Liver (tissue), 9 donors: ENCODE measurements around the gene SLC7A4. TPM values are rescaled to one million over a fixed set of nuclear protein-coding genes. Genes with fewer than 3 reads are reported as not detected.

ENCODE experiments used
- DNase-seq: peaks from one replicate; pipeline ENCODE4 v3.0.0-alpha.2; 2017; ENCODE audit warnings: low spot score
- H3K27ac ChIP-seq, 2 donors: one replicate each; pipeline ENCODE4 v1.7.0; 2013; ENCODE audit warnings: inconsistent platforms in 2 of 2, low read length in 2 of 2, control low read depth in 1 of 2, low read depth in 1 of 2, mild to moderate bottlenecking in 1 of 2
- H3K27me3 ChIP-seq, 4 donors: one replicate each; pipeline versions ENCODE4 v1.6.1 to v1.7.0; 2013; ENCODE audit warnings: low read length in 3 of 4, inconsistent platforms in 1 of 4, mild to moderate bottlenecking in 1 of 4, moderate library complexity in 1 of 4; ENCODE audit not compliant: control insufficient read depth in 4 of 4, insufficient read depth in 4 of 4
- H3K36me3 ChIP-seq, 4 donors: one replicate each; pipeline versions ENCODE4 v1.6.1 to v1.7.0; 2013; ENCODE audit warnings: low read length in 3 of 4, mild to moderate bottlenecking in 3 of 4, low read depth in 1 of 4, moderate library complexity in 1 of 4; ENCODE audit not compliant: control insufficient read depth in 4 of 4, insufficient read depth in 3 of 4
- H3K4me1 ChIP-seq, 4 donors: one replicate each; pipeline versions ENCODE4 v1.6.1 to v1.7.0; 2013; ENCODE audit warnings: low read length in 3 of 4, mild to moderate bottlenecking in 3 of 4, moderate library complexity in 1 of 4; ENCODE audit not compliant: control insufficient read depth in 4 of 4, insufficient read depth in 4 of 4
- H3K4me3 ChIP-seq, 3 donors: one replicate each; pipeline versions ENCODE4 v1.6.1 to v1.7.0; 2013; ENCODE audit warnings: low read length in 3 of 3, control low read depth in 1 of 3, low read depth in 1 of 3, mild to moderate bottlenecking in 1 of 3
- H3K9ac ChIP-seq, 2 donors: one replicate each; pipeline ENCODE4 v1.7.0; 2013; ENCODE audit warnings: low read length in 2 of 2, mild to moderate bottlenecking in 2 of 2, moderate library complexity in 2 of 2, control low read depth in 1 of 2, low read depth in 1 of 2
- H3K9me3 ChIP-seq, 4 donors: one replicate each; pipeline versions ENCODE4 v1.6.1 to v1.7.0; 2013; ENCODE audit warnings: low read length in 3 of 4; ENCODE audit not compliant: control insufficient read depth in 4 of 4
- ATF3 ChIP-seq: IDR thresholded peaks from 2 replicates; pipeline ENCODE4 v1.6.1; 2016; ENCODE audit warnings: antibody characterized with exemption
- CTCF ChIP-seq: fragments of 150-350 bp; IDR thresholded peaks from 2 replicates; pipeline ENCODE4 v1.5.1; 2017; ENCODE audit warnings: improper control_type of control experiment, low read depth, low read length; ENCODE audit not compliant: missing input control
- EGR1 ChIP-seq, 2 donors: IDR thresholded peaks; 2 replicates each; pipeline ENCODE4 v1.6.1; 2016 to 2018; ENCODE audit warnings: antibody characterized with exemption in 2 of 2, low read depth in 2 of 2
- FOXA1 ChIP-seq: IDR thresholded peaks from 2 replicates; pipeline ENCODE4 v1.6.1; 2016; ENCODE audit warnings: antibody characterized with exemption
- FOXA2 ChIP-seq: IDR thresholded peaks from 2 replicates; pipeline ENCODE4 v1.6.1; 2016; ENCODE audit warnings: antibody characterized with exemption
- GABPA ChIP-seq, 2 donors: IDR thresholded peaks in 1 of 2; conservative IDR thresholded peaks in 1 of 2; 2 replicates each; pipeline ENCODE4 v1.6.1; 2016; ENCODE audit warnings: antibody characterized with exemption in 2 of 2, mild to moderate bottlenecking in 1 of 2, moderate library complexity in 1 of 2
- HNF4A ChIP-seq, 2 donors: conservative IDR thresholded peaks; 2 replicates each; pipeline ENCODE4 v1.6.1; 2016; ENCODE audit warnings: antibody characterized with exemption in 2 of 2, mild to moderate bottlenecking in 2 of 2
- HNF4G ChIP-seq: IDR thresholded peaks from 2 replicates; pipeline ENCODE4 v1.6.1; 2016; ENCODE audit warnings: antibody characterized with exemption
- JUND ChIP-seq, 2 donors: IDR thresholded peaks; 2 replicates each; pipeline ENCODE4 v1.6.1; 2016; ENCODE audit warnings: antibody characterized with exemption in 2 of 2
- MAX ChIP-seq: IDR thresholded peaks from 2 replicates; pipeline ENCODE4 v1.6.1; 2016; ENCODE audit warnings: antibody characterized with exemption
- NR2F2 ChIP-seq: IDR thresholded peaks from 2 replicates; pipeline ENCODE4 v1.6.1; 2016; ENCODE audit warnings: antibody characterized with exemption
- RAD21 ChIP-seq, 2 donors: IDR thresholded peaks; 2 replicates each; pipeline ENCODE4 v1.6.1; 2016; ENCODE audit warnings: antibody characterized with exemption in 2 of 2, mild to moderate bottlenecking in 2 of 2
- RXRA ChIP-seq, 2 donors: IDR thresholded peaks; 2 replicates each; pipeline ENCODE4 v1.6.1; 2017 to 2018; ENCODE audit warnings: antibody characterized with exemption in 2 of 2, mild to moderate bottlenecking in 1 of 2
- SP1 ChIP-seq: IDR thresholded peaks from 2 replicates; pipeline ENCODE4 v1.6.1; 2018; ENCODE audit warnings: antibody characterized with exemption, mild to moderate bottlenecking
- TAF1 ChIP-seq: conservative IDR thresholded peaks from 2 replicates; pipeline ENCODE4 v1.6.1; 2016; ENCODE audit warnings: antibody characterized with exemption, mild to moderate bottlenecking
- YY1 ChIP-seq: IDR thresholded peaks from 2 replicates; pipeline ENCODE4 v1.6.1; 2016; ENCODE audit warnings: antibody characterized with exemption, mild to moderate bottlenecking
- ZBTB33 ChIP-seq: IDR thresholded peaks from 2 replicates; pipeline ENCODE4 v1.6.1; 2016; ENCODE audit warnings: antibody characterized with exemption
- WGBS: extraction: QIAGEN DNeasy Blood & Tissue Kit; methylation state at CpG from one replicate; pipeline ENCODE4 v1.1.7; 2013; 5-methylcytosine and 5-hydroxymethylcytosine counted together
- polyA plus RNA-seq, 2 donors: library from polyadenylated mRNA; stranded (reverse) in 1 of 2; unstranded in 1 of 2; fragments of 200-250 nt in 1 of 2; fragments of >200 nt in 1 of 2; fragmentation: Nextera tagmentation in 1 of 2; extraction: Ambion mirVana in 1 of 2; gene quantifications; one replicate each; pipeline versions ENCODE4 v1.2.1 to v1.2.3, GENCODE V29; 2013 to 2015
- total RNA-seq, 2 donors: library from RNA; depleted of rRNA; stranded (reverse); fragments of >200 nt; gene quantifications; one replicate each; pipeline ENCODE4 v1.2.3, GENCODE V29; 2014
- TF ChIP-seq, protein P1 (sequence below): IDR thresholded peaks from 2 replicates; pipeline ENCODE4 v1.6.1; 2016; ENCODE audit warnings: antibody characterized with exemption, mild to moderate bottlenecking
- donor health status: healthy.
- donor health status: healthy.
- donor health status: healthy.
- donor health status: healthy.
- donor health status: healthy.

The SLC7A4 gene
- total and polyA plus RNA-seq, 4 donors: 0.11 to 0.67 (median 0.33) TPM

- DNase-seq: no peak
- H3K9ac ChIP-seq: no peak overlapping the region
- H3K4me3 ChIP-seq: no peak overlapping the region
- peaks cover 4 to 61% (median 13%) of the 10 kb centered on the region in 4 donors for H3K36me3 ChIP-seq
- H3K9me3 ChIP-seq: no peaks in the 10 kb centered on the region
- H3K4me1 ChIP-seq: no peaks in the 10 kb centered on the region
- 97% methylated on average over 30 of the region's 30 CpGs for WGBS
- TF ChIP-seq ZBTB33 (no peak), YY1 (no peak), ATF3 (no peak), CTCF (no peak), RAD21 (IDR thresholded peaks at IDR 0.05) (no peak), RXRA (IDR thresholded peaks at IDR 0.05) (no peak), SP1 (no peak), HNF4G (no peak), TAF1 (no peak), EGR1 (IDR thresholded peaks at IDR 0.05; ENCODE audit: low read depth in 2 of 2) (no peak), HNF4A (conservative IDR thresholded peaks at IDR 0.05) (no peak), JUND (IDR thresholded peaks at IDR 0.05) (no peak), NR2F2 (no peak), FOXA1 (no peak), MAX (no peak), GABPA (IDR thresholded peaks at IDR 0.05 in 1 of 2, conservative IDR thresholded peaks at IDR 0.05 in 1 of 2) (no peak), FOXA2 (no peak)
- TF ChIP-seq, protein P1, sequence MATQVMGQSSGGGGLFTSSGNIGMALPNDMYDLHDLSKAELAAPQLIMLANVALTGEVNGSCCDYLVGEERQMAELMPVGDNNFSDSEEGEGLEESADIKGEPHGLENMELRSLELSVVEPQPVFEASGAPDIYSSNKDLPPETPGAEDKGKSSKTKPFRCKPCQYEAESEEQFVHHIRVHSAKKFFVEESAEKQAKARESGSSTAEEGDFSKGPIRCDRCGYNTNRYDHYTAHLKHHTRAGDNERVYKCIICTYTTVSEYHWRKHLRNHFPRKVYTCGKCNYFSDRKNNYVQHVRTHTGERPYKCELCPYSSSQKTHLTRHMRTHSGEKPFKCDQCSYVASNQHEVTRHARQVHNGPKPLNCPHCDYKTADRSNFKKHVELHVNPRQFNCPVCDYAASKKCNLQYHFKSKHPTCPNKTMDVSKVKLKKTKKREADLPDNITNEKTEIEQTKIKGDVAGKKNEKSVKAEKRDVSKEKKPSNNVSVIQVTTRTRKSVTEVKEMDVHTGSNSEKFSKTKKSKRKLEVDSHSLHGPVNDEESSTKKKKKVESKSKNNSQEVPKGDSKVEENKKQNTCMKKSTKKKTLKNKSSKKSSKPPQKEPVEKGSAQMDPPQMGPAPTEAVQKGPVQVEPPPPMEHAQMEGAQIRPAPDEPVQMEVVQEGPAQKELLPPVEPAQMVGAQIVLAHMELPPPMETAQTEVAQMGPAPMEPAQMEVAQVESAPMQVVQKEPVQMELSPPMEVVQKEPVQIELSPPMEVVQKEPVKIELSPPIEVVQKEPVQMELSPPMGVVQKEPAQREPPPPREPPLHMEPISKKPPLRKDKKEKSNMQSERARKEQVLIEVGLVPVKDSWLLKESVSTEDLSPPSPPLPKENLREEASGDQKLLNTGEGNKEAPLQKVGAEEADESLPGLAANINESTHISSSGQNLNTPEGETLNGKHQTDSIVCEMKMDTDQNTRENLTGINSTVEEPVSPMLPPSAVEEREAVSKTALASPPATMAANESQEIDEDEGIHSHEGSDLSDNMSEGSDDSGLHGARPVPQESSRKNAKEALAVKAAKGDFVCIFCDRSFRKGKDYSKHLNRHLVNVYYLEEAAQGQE: no peak
- no peaks in the 10 kb centered on the region for H3K27me3 ChIP-seq
- H3K27ac ChIP-seq: no peak overlapping the region
These were observed 38.0 kb downstream of the SLC7A4 start for GRCh38 chr22:20994128-20994901.
